Superior temporal gyrus (tissue), 1 donor: ENCODE data around the gene MRTFA.

Source experiments
- DNase-seq: peaks from one replicate; pipeline ENCODE4 v3.0.0-alpha.2; 2016; ENCODE audit errors: extremely low spot score

MRTFA gene

GRCh38 chr22:40463683-40464082, 172.8 kb downstream of the MRTFA start:
- no peak for DNase-seq

- no peak for DNase-seq
These were observed 173.4 kb downstream of the MRTFA start for GRCh38 chr22:40463017-40463631.

GRCh38 chr22:40462195-40462984, 174.1 kb downstream of the MRTFA start:
- no peak for DNase-seq

- no peak for DNase-seq
These were observed 182.8 kb downstream of the MRTFA start for GRCh38 chr22:40453671-40454070.

- no peak for DNase-seq
These were observed 183.6 kb downstream of the MRTFA start for GRCh38 chr22:40452730-40453487.

GRCh38 chr22:40451210-40451609, 185.3 kb downstream of the MRTFA start:
- DNase-seq: no peak

- no peak for DNase-seq
These were observed 185.9 kb downstream of the MRTFA start for GRCh38 chr22:40450616-40451015.

GRCh38 chr22:40449676-40450035, 186.9 kb downstream of the MRTFA start:
- DNase-seq: peak; percentile 67

- DNase-seq: no peak
These were observed 190.3 kb downstream of the MRTFA start for GRCh38 chr22:40446203-40446602.

- no peak for DNase-seq
These were observed 192.2 kb downstream of the MRTFA start for GRCh38 chr22:40444178-40444831.

- no peak for DNase-seq
These were observed 192.8 kb downstream of the MRTFA start for GRCh38 chr22:40443732-40444131.

- DNase-seq: no peak
These were observed 194.6 kb downstream of the MRTFA start for GRCh38 chr22:40441761-40442390.

GRCh38 chr22:40436505-40437431, 199.8 kb downstream of the MRTFA start:
- peak; percentile 82 for DNase-seq

- DNase-seq: no peak
These were observed 201.8 kb downstream of the MRTFA start for GRCh38 chr22:40434745-40435144.

GRCh38 chr22:40434106-40434505, 202.4 kb downstream of the MRTFA start:
- DNase-seq: no peak

- no peak for DNase-seq
These were observed 203.0 kb downstream of the MRTFA start for GRCh38 chr22:40433416-40434090.

GRCh38 chr22:40432625-40433024, 203.9 kb downstream of the MRTFA start:
- DNase-seq: no peak

GRCh38 chr22:40432157-40432556, 204.4 kb downstream of the MRTFA start:
- DNase-seq: peak; percentile 45

GRCh38 chr22:40430991-40431390, 205.5 kb downstream of the MRTFA start:
- DNase-seq: no peak

GRCh38 chr22:40429481-40429880, 207.0 kb downstream of the MRTFA start:
- no peak for DNase-seq
